ENCODE measurements around the gene PRRC2A.
A peak's percentile ranks its signal among the peaks of the same experiment; 100 is the strongest.

The PRRC2A gene

GRCh38 chr6:31585491-31585890 is 35.0 kb upstream of the PRRC2A start:
- Histone ChIP-seq H3K9me3 (replicated peaks; ENCODE audit: insufficient read depth, low read length) (no peaks in the 10 kb centered on the region), H3K27me3 (replicated peaks; ENCODE audit: insufficient read depth, low read length) (peaks cover 56% of the 10 kb centered on the region), H3K79me2 (ENCODE audit: low read length) (no peaks in the 10 kb centered on the region), H3K4me1 (ENCODE audit: low read length) (peaks cover 19% of the 10 kb centered on the region), H4K20me1 (ENCODE audit: insufficient read depth, low read length) (no peaks in the 10 kb centered on the region), H3K9ac (ENCODE audit: low read length) (no peak overlapping the region), H3K36me3 (replicated peaks; ENCODE audit: insufficient read depth, low read length) (no peaks in the 10 kb centered on the region), H2AFZ (ENCODE audit: low read length) (no peak overlapping the region), H3K4me3 (ENCODE audit: low read length) (no peak overlapping the region), H3K9me2 (replicated peaks; ENCODE audit: insufficient read depth, low read length) (no peaks in the 10 kb centered on the region), H3K4me2 (ENCODE audit: low read depth, low read length) (no peak overlapping the region), H3K27ac (ENCODE audit: low read length) (no peak overlapping the region), H3F3A (ENCODE audit: insufficient read depth, low read length) (no peaks in the 10 kb centered on the region)
- no peak for TF ChIP-seq EZH2phosphoT487 (IDR thresholded peaks at IDR 0.05; ENCODE audit: low read length)
- TF ChIP-seq, protein P1, sequence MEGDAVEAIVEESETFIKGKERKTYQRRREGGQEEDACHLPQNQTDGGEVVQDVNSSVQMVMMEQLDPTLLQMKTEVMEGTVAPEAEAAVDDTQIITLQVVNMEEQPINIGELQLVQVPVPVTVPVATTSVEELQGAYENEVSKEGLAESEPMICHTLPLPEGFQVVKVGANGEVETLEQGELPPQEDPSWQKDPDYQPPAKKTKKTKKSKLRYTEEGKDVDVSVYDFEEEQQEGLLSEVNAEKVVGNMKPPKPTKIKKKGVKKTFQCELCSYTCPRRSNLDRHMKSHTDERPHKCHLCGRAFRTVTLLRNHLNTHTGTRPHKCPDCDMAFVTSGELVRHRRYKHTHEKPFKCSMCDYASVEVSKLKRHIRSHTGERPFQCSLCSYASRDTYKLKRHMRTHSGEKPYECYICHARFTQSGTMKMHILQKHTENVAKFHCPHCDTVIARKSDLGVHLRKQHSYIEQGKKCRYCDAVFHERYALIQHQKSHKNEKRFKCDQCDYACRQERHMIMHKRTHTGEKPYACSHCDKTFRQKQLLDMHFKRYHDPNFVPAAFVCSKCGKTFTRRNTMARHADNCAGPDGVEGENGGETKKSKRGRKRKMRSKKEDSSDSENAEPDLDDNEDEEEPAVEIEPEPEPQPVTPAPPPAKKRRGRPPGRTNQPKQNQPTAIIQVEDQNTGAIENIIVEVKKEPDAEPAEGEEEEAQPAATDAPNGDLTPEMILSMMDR (IDR thresholded peaks at IDR 0.05; ENCODE audit: low read length) = peak; percentile 65
- TF ChIP-seq EZH2 (optimal IDR thresholded peaks at IDR 0.05; ENCODE audit: low read depth, low read length) = no peak
- DNase-seq = peak; percentile 48

DNA sequence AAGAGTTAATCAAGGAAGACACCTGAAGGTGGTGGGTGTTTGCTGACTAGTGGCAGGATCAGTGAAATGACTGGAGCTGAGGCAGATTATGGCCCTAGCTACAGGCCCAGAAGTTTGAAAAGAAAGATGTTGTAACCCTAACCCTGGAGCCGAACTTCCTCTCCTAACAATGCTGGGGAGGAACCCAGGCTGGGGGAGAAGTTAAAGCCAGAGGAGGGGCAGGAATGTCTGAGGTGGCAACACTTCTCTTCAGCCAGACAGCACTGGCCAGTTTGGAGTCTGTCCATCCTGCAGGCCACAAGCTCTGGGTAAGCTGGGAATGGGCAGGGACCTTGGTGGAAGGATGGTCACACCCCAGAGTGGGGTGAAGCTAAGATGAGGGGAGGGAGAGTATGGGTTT is 34.5 kb upstream of the PRRC2A start, which contains the start of gene LST1:
Gene LST1, plus strand, starts transcription at position 270 of the 400 bp plus-strand sequence. CDS start 1,023 bp downstream, outside the sequence.
- Histone ChIP-seq H3K27ac (ENCODE audit: low read length) (no peak within 1 kb of the TSS), H3K9me3 (replicated peaks; ENCODE audit: insufficient read depth, low read length) (no peaks in the 10 kb centered on the region), H3K9me2 (replicated peaks; ENCODE audit: insufficient read depth, low read length) (no peaks in the 10 kb centered on the region), H3K9ac (ENCODE audit: low read length) (no peak within 1 kb of the TSS), H3K4me2 (ENCODE audit: low read depth, low read length) (no peak within 1 kb of the TSS), H3K4me1 (ENCODE audit: low read length) (peaks cover 18% of the 10 kb centered on the region), H3K79me2 (ENCODE audit: low read length) (no peaks in the 10 kb centered on the region), H3F3A (ENCODE audit: insufficient read depth, low read length) (no peaks in the 10 kb centered on the region), H2AFZ (ENCODE audit: low read length) (no peak within 1 kb of the TSS), H3K36me3 (replicated peaks; ENCODE audit: insufficient read depth, low read length) (no peaks in the 10 kb centered on the region), H4K20me1 (ENCODE audit: insufficient read depth, low read length) (no peaks in the 10 kb centered on the region), H3K27me3 (replicated peaks; ENCODE audit: insufficient read depth, low read length) (peaks cover 57% of the 10 kb centered on the region), H3K4me3 (ENCODE audit: low read length) (no peak within 1 kb of the TSS)
- no peak for DNase-seq
- TF ChIP-seq EZH2phosphoT487 (IDR thresholded peaks at IDR 0.05; ENCODE audit: low read length) (no peak), EZH2 (optimal IDR thresholded peaks at IDR 0.05; ENCODE audit: low read depth, low read length) (no peak)
- TF ChIP-seq, protein P1 (IDR thresholded peaks at IDR 0.05; ENCODE audit: low read length) = no peak

GRCh38 chr6:31586599-31587281 is 33.8 kb upstream of the PRRC2A start:
- no peaks in the 10 kb centered on the region for H4K20me1 ChIP-seq (ENCODE audit: insufficient read depth, low read length)
- no peak overlapping the region for H3K4me3 ChIP-seq (ENCODE audit: low read length)
- no peaks in the 10 kb centered on the region for H3K9me2 ChIP-seq (replicated peaks; ENCODE audit: insufficient read depth, low read length)
- no peaks in the 10 kb centered on the region for H3F3A ChIP-seq (ENCODE audit: insufficient read depth, low read length)
- no peak overlapping the region for H3K9ac ChIP-seq (ENCODE audit: low read length)
- H3K9me3 ChIP-seq (replicated peaks; ENCODE audit: insufficient read depth, low read length) = no peaks in the 10 kb centered on the region
- no peaks in the 10 kb centered on the region for H3K79me2 ChIP-seq (ENCODE audit: low read length)
- no peaks in the 10 kb centered on the region for H3K36me3 ChIP-seq (replicated peaks; ENCODE audit: insufficient read depth, low read length)
- TF ChIP-seq, protein P1 (IDR thresholded peaks at IDR 0.05; ENCODE audit: low read length) = no peak
- no peak for TF ChIP-seq EZH2 (optimal IDR thresholded peaks at IDR 0.05; ENCODE audit: low read depth, low read length)
- TF ChIP-seq EZH2phosphoT487 (IDR thresholded peaks at IDR 0.05; ENCODE audit: low read length) = no peak
- H3K27me3 ChIP-seq (replicated peaks; ENCODE audit: insufficient read depth, low read length) = peaks cover 51% of the 10 kb centered on the region
- no peak for DNase-seq
- no peak overlapping the region for H3K4me2 ChIP-seq (ENCODE audit: low read depth, low read length)
- no peak overlapping the region for H3K27ac ChIP-seq (ENCODE audit: low read length)
- H3K4me1 ChIP-seq (ENCODE audit: low read length) = peaks cover 10% of the 10 kb centered on the region
- no peak overlapping the region for H2AFZ ChIP-seq (ENCODE audit: low read length)
